SK-N-SH treated with all-trans-retinoic acid at 6 μM for 48 hours (cell line): Measurements from ENCODE around the gene PRKCI.

Source experiments
- ATAC-seq: fragments of 200-7000 bp; cut with Tn5 transposase; 3 replicates; pipeline ENCODE4 v1.9.1; 2020; ENCODE audit warnings: mild to moderate bottlenecking, moderate library complexity
- BACH2 ChIP-seq: fragments of 250-450 bp; sonication (Bioruptor Pico); IDR thresholded peaks from 2 replicates; pipeline ENCODE4 v1.9.0; 2021; ENCODE audit warnings: mild to moderate bottlenecking, borderline replicate concordance
- CREB5 ChIP-seq: fragments of 250-450 bp; sonication (Bioruptor Pico); IDR thresholded peaks from 2 replicates; pipeline ENCODE4 v1.5.1; 2020; ENCODE audit warnings: low read depth, mild to moderate bottlenecking, moderate library complexity
- CSDC2 ChIP-seq: fragments of 250-450 bp; sonication (Bioruptor Pico); IDR thresholded peaks from 2 replicates; pipeline ENCODE4 v1.5.0; 2020; ENCODE audit warnings: mild to moderate bottlenecking, moderate library complexity
- CSRNP3 ChIP-seq: fragments of 250-450 bp; sonication (Bioruptor Pico); IDR thresholded peaks from 2 replicates; pipeline ENCODE4 v1.5.1; 2021; ENCODE audit warnings: mild to moderate bottlenecking, moderate library complexity
- PATZ1 ChIP-seq: fragments of 250-450 bp; sonication (Bioruptor Pico); IDR thresholded peaks from 2 replicates; pipeline ENCODE4 v1.8.0; 2020; ENCODE audit warnings: mild to moderate bottlenecking, moderate library complexity, borderline replicate concordance
- PPARA ChIP-seq: fragments of 250-450 bp; sonication (Bioruptor Pico); IDR thresholded peaks from 2 replicates; pipeline ENCODE4 v1.5.0; 2020; ENCODE audit warnings: mild to moderate bottlenecking, borderline replicate concordance
- RARB ChIP-seq: fragments of 250-450 bp; sonication (Bioruptor Pico); IDR thresholded peaks from 2 replicates; pipeline ENCODE4 v1.8.0; 2021; ENCODE audit warnings: mild to moderate bottlenecking, moderate library complexity
- SNAI2 ChIP-seq: fragments of 250-450 bp; sonication (Bioruptor Pico); IDR thresholded peaks from 2 replicates; pipeline ENCODE4 v1.5.0; 2020; ENCODE audit warnings: mild to moderate bottlenecking, moderate library complexity
- TCF4 ChIP-seq: fragments of 250-450 bp; sonication (Bioruptor Pico); IDR thresholded peaks from 2 replicates; pipeline ENCODE4 v1.8.0; 2021; ENCODE audit warnings: mild to moderate bottlenecking, moderate library complexity, borderline replicate concordance
- TOX ChIP-seq: fragments of 250-450 bp; sonication (Bioruptor Pico); IDR thresholded peaks from 2 replicates; pipeline ENCODE4 v1.8.0; 2021; ENCODE audit warnings: mild to moderate bottlenecking, moderate library complexity, borderline replicate concordance
- ZFP3 ChIP-seq: fragments of 250-450 bp; sonication (Bioruptor Pico); IDR thresholded peaks from 2 replicates; pipeline ENCODE4 v1.5.0; 2020; ENCODE audit warnings: mild to moderate bottlenecking, moderate library complexity
- ZNF565 ChIP-seq: fragments of 450-650 bp; formaldehyde crosslinking; conservative IDR thresholded peaks from 2 replicates; pipeline ENCODE4 v1.5.0; 2020; ENCODE audit warnings: low read depth, mild to moderate bottlenecking, moderate library complexity
- ZNF70 ChIP-seq: fragments of 450-650 bp; formaldehyde crosslinking; IDR thresholded peaks from 2 replicates; pipeline ENCODE4 v1.5.0; 2020; ENCODE audit warnings: mild to moderate bottlenecking, moderate library complexity
- ZNF8 ChIP-seq: fragments of 450-650 bp; formaldehyde crosslinking; IDR thresholded peaks from 2 replicates; pipeline ENCODE4 v1.5.0; 2020; ENCODE audit warnings: mild to moderate bottlenecking, moderate library complexity
- TF ChIP-seq, protein P1 (sequence below): fragments of 250-450 bp; sonication (Bioruptor Pico); IDR thresholded peaks from 2 replicates; pipeline ENCODE4 v1.8.0; 2021; ENCODE audit warnings: low read depth, mild to moderate bottlenecking, moderate library complexity, borderline replicate concordance
- TF ChIP-seq, protein P2 (sequence below): fragments of 250-450 bp; sonication (Bioruptor Pico); IDR thresholded peaks from 2 replicates; pipeline ENCODE4 v1.5.0; 2020; ENCODE audit warnings: mild to moderate bottlenecking, moderate library complexity

Gene PRKCI

GRCh38 chr3:170346481-170347392 is 124.5 kb downstream of the PRKCI start (continued):
- no peak for TF ChIP-seq CREB5
- TF ChIP-seq PATZ1 (CRISPR knock-in tag), result no peak

- no peak for TF ChIP-seq CSDC2
- no peak for TF ChIP-seq SNAI2 (CRISPR knock-in tag)
- TF ChIP-seq, protein P1, sequence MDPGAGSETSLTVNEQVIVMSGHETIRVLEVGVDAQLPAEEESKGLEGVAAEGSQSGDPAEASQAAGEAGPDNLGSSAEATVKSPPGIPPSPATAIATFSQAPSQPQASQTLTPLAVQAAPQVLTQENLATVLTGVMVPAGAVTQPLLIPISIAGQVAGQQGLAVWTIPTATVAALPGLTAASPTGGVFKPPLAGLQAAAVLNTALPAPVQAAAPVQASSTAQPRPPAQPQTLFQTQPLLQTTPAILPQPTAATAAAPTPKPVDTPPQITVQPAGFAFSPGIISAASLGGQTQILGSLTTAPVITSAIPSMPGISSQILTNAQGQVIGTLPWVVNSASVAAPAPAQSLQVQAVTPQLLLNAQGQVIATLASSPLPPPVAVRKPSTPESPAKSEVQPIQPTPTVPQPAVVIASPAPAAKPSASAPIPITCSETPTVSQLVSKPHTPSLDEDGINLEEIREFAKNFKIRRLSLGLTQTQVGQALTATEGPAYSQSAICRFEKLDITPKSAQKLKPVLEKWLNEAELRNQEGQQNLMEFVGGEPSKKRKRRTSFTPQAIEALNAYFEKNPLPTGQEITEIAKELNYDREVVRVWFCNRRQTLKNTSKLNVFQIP (CRISPR knock-in tag), result no peak
- TF ChIP-seq BACH2 (CRISPR knock-in tag), result no peak
- TF ChIP-seq TCF4 (CRISPR knock-in tag), result no peak
- TF ChIP-seq, protein P2, sequence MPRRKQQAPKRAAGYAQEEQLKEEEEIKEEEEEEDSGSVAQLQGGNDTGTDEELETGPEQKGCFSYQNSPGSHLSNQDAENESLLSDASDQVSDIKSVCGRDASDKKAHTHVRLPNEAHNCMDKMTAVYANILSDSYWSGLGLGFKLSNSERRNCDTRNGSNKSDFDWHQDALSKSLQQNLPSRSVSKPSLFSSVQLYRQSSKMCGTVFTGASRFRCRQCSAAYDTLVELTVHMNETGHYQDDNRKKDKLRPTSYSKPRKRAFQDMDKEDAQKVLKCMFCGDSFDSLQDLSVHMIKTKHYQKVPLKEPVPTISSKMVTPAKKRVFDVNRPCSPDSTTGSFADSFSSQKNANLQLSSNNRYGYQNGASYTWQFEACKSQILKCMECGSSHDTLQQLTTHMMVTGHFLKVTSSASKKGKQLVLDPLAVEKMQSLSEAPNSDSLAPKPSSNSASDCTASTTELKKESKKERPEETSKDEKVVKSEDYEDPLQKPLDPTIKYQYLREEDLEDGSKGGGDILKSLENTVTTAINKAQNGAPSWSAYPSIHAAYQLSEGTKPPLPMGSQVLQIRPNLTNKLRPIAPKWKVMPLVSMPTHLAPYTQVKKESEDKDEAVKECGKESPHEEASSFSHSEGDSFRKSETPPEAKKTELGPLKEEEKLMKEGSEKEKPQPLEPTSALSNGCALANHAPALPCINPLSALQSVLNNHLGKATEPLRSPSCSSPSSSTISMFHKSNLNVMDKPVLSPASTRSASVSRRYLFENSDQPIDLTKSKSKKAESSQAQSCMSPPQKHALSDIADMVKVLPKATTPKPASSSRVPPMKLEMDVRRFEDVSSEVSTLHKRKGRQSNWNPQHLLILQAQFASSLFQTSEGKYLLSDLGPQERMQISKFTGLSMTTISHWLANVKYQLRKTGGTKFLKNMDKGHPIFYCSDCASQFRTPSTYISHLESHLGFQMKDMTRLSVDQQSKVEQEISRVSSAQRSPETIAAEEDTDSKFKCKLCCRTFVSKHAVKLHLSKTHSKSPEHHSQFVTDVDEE (CRISPR knock-in tag), result no peak
- no peak for ATAC-seq
Measured at GRCh38 chr3:170350515-170351413, 128.5 kb downstream of the PRKCI start.

GRCh38 chr3:170352936-170353335 is 130.7 kb downstream of the PRKCI start:
- no peak for TF ChIP-seq ZFP3 (CRISPR knock-in tag)
- TF ChIP-seq ZNF565 (CRISPR knock-in tag), result no peak
- no peak for ATAC-seq

GRCh38 chr3:170353485-170353884 is 131.3 kb downstream of the PRKCI start:
- no peak for ATAC-seq
- TF ChIP-seq RARB (CRISPR knock-in tag) (no peak), CSDC2 (no peak), ZNF8 (CRISPR knock-in tag) (no peak), PPARA (CRISPR knock-in tag) (no peak), CREB5 (no peak), ZNF565 (CRISPR knock-in tag) (no peak), BACH2 (CRISPR knock-in tag) (no peak), TOX (no peak), PATZ1 (CRISPR knock-in tag) (no peak), ZNF70 (CRISPR knock-in tag) (no peak), CSRNP3 (CRISPR knock-in tag) (no peak)
- TF ChIP-seq, protein P2 (CRISPR knock-in tag), result no peak
